Thymus (tissue), 11 donors: ENCODE data around the gene COX8A. TPM values are rescaled to one million over a fixed set of nuclear protein-coding genes. Genes with fewer than 3 reads are reported as not detected.

ENCODE experiments used
- DNase-seq, 9 donors: peaks; one replicate each; pipeline ENCODE4 v3.0.0-alpha.2; 2013; ENCODE audit warnings: low spot score in 9 of 9, low read depth in 6 of 9, missing footprints in 1 of 9
- H3K27ac ChIP-seq, 2 donors: one replicate each; pipeline ENCODE4 v1.5.1; 2013; ENCODE audit warnings: control low read depth in 1 of 2, low read depth in 1 of 2, low read length in 1 of 2, mild to moderate bottlenecking in 1 of 2, moderate library complexity in 1 of 2
- H3K27me3 ChIP-seq, 2 donors: one replicate each; pipeline ENCODE4 v1.5.1; 2013; ENCODE audit warnings: low read length in 1 of 2; ENCODE audit not compliant: control insufficient read depth in 2 of 2, insufficient read depth in 1 of 2
- H3K36me3 ChIP-seq, 2 donors: one replicate each; pipeline ENCODE4 v1.5.1; 2013; ENCODE audit warnings: low read length in 1 of 2, mild to moderate bottlenecking in 1 of 2, moderate library complexity in 1 of 2; ENCODE audit not compliant: control insufficient read depth in 2 of 2, insufficient read depth in 2 of 2
- H3K4me1 ChIP-seq, 2 donors: one replicate each; pipeline ENCODE4 v1.5.1; 2013; ENCODE audit warnings: low read length in 2 of 2; ENCODE audit not compliant: control insufficient read depth in 2 of 2, insufficient read depth in 2 of 2
- H3K4me3 ChIP-seq, 2 donors: one replicate each; pipeline ENCODE4 v1.5.1; 2013; ENCODE audit warnings: low read length in 2 of 2, control low read depth in 1 of 2, mild to moderate bottlenecking in 1 of 2
- H3K9me3 ChIP-seq, 2 donors: one replicate each; pipeline ENCODE4 v1.5.1; 2013; ENCODE audit warnings: low read length in 1 of 2, mild to moderate bottlenecking in 1 of 2; ENCODE audit not compliant: control insufficient read depth in 2 of 2, insufficient read depth in 1 of 2
- WGBS: extraction: QIAGEN DNeasy Blood & Tissue Kit; methylation state at CpG from one replicate; pipeline ENCODE4 v1.1.7; 2013; 5-methylcytosine and 5-hydroxymethylcytosine counted together
- polyA plus RNA-seq: library from polyadenylated mRNA; stranded (reverse); fragments of 200-250 nt; gene quantifications from one replicate; pipeline ENCODE4 v1.2.3, GENCODE V29; 2013
- total RNA-seq: library from RNA; stranded (reverse); fragments of 120-200 nt; gene quantifications from one replicate; pipeline ENCODE4 v1.2.4, GENCODE V29; 2013
- donor health status: healthy.

COX8A gene
- total and polyA plus RNA-seq, 2 donors, result 411 to 418 TPM

DNA sequence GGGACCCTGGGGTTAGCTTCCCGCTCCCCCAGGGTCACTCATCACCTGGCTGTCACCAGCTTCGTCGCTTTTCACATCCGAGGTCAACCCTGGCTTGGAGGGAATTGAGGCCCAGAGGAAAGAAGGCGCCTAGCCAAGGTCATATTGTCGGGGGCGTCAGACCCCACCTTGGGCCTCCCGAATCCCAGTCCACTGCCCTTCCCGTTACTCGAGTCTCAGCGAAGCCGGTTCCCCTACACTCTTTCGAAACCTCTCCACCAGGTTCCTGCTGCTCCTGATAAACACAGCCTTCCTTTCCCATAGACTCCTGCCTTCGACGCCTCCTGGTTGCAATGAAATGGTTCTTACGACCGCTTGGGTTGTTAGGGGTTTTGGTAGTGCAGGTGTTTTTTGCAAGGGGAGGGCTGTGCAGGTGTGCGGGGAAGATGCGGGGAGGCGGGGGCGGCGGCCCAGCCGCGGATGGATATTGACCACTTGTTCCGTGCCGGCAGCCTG lies 35.0 kb upstream of the COX8A start:
- peak in 2 of 9 donors; percentile 34 to 52 for DNase-seq
- 3% methylated on average over 26 of the region's 26 CpGs for whole genome bisulfite sequencing

DNA sequence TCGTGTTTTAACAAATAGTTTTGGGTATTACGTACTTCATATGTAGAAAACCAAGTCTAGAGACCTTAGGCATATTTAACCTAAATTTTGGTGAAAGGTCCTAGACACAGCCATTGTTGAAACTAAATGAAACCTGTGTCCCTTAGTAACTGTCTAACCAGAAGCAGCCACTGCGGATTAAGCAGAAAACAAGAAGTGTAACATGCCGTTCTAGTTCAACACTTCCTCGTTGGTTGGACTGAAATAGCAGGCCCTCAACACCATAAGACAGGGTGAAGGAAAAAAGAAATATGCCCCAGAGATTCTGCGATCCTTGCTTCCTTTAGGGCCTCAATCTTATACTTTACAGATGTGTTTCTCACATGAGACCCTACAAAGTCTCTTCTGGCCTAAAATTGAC lies 33.6 kb upstream of the COX8A start:
- Histone ChIP-seq H3K27me3 (no peaks in the 10 kb centered on the region), H3K9me3 (no peaks in the 10 kb centered on the region), H3K27ac (peak overlapping the region in 1 of 2 donors; percentile 3), H3K4me3 (no peak overlapping the region), H3K36me3 (peaks cover 6 to 9% of the 10 kb centered on the region in 2 donors), H3K4me1 (peaks cover 4 to 23% of the 10 kb centered on the region in 2 donors)
- DNase-seq, result peak in 1 of 9 donors; percentile 14
- WGBS, result 68% methylated on average over 6 of the region's 6 CpGs

More for the DNA sequence above, 35.0 kb upstream of the COX8A start:
- H3K36me3 ChIP-seq, result peaks cover 3 to 9% of the 10 kb centered on the region in 2 donors
- peak overlapping the region; percentile 76 to 87 for H3K27ac ChIP-seq
- H3K4me1 ChIP-seq, result peaks cover 4 to 17% of the 10 kb centered on the region in 2 donors
- H3K27me3 ChIP-seq, result no peaks in the 10 kb centered on the region
- H3K4me3 ChIP-seq, result peak overlapping the region; percentile 71 to 85
- no peaks in the 10 kb centered on the region for H3K9me3 ChIP-seq

DNA sequence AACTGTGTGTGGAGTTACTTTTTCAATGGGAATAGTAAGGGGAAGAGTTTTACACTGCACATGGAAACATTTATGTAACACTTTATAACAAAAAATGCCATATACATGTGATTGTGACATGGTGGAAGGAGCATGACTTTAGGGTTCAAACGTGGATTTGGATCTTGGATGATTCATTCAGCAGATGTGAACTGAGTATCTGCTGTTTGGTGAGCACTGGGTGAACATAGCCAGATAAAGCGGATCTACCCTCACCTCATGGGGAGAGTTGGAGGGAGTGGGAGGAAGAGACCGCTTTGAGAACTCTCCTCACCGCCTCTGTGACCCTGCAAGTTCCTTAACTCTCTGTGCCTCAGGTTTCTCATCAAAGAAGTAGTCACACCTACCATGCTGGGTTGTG lies 32.5 kb upstream of the COX8A start:
- peaks cover 4 to 23% of the 10 kb centered on the region in 2 donors for H3K4me1 ChIP-seq
- no peak overlapping the region for H3K4me3 ChIP-seq
- no peak for DNase-seq
- no peaks in the 10 kb centered on the region for H3K27me3 ChIP-seq
- peaks cover 16 to 19% of the 10 kb centered on the region in 2 donors for H3K36me3 ChIP-seq
- WGBS, result 97% methylated on average over 4 of the region's 4 CpGs
- no peak overlapping the region for H3K27ac ChIP-seq
- no peaks in the 10 kb centered on the region for H3K9me3 ChIP-seq

DNA sequence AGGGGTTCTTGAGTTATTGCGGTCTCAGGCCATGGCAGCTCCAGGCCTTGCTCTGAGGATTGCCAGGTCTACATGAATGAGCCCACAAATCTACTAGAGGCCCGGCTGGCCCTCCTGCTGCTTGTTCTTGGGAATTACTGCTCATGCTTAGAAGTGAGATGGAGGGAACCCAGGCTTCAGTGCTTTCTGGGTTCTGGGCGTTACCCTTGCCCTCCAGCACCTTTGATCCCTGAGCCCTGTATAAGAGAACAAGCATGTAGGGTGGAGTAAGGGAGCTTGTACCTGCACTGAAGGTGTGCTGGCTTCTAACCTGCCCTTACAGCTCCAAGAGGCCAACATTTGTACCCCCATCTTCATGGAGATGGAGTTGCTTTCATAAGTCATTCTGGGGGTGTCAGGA lies 31.6 kb upstream of the COX8A start:
- H3K9me3 ChIP-seq, result no peaks in the 10 kb centered on the region
- H3K27ac ChIP-seq, result no peak overlapping the region
- 98% methylated on average over 3 of the region's 3 CpGs for WGBS
- no peaks in the 10 kb centered on the region for H3K27me3 ChIP-seq
- H3K4me3 ChIP-seq, result no peak overlapping the region
- H3K36me3 ChIP-seq, result peaks cover 18 to 24% of the 10 kb centered on the region in 2 donors
- no peak for DNase-seq
- peaks cover 4 to 23% of the 10 kb centered on the region in 2 donors for H3K4me1 ChIP-seq

DNA sequence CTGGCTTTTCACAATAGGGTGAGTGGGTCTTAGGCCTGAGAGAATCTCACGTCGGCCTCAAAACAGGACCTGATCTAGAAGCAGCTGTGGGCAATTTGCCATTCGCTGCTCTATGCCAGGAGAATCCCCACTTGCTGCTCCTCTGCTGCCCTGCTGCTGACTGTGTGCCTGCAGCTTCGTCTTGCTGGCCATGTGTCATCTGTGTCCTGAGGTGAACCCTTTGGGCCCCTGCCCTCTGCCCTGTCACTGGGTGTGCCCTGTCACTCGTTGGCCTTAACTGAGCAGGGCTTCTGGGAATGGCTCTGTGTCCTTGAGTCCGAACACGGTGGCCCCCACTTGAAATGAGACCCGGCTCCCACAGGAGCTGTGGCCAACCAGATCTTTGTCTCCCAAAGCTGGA lies 29.4 kb upstream of the COX8A start:
- Histone ChIP-seq H3K27me3 (no peaks in the 10 kb centered on the region), H3K4me1 (peaks cover 0 to 9% of the 10 kb centered on the region in 2 donors), H3K9me3 (no peaks in the 10 kb centered on the region), H3K4me3 (no peak overlapping the region), H3K27ac (no peak overlapping the region), H3K36me3 (peaks cover 18 to 27% of the 10 kb centered on the region in 2 donors)
- WGBS, result 94% methylated on average over 8 of the region's 8 CpGs
- DNase-seq, result no peak

DNA sequence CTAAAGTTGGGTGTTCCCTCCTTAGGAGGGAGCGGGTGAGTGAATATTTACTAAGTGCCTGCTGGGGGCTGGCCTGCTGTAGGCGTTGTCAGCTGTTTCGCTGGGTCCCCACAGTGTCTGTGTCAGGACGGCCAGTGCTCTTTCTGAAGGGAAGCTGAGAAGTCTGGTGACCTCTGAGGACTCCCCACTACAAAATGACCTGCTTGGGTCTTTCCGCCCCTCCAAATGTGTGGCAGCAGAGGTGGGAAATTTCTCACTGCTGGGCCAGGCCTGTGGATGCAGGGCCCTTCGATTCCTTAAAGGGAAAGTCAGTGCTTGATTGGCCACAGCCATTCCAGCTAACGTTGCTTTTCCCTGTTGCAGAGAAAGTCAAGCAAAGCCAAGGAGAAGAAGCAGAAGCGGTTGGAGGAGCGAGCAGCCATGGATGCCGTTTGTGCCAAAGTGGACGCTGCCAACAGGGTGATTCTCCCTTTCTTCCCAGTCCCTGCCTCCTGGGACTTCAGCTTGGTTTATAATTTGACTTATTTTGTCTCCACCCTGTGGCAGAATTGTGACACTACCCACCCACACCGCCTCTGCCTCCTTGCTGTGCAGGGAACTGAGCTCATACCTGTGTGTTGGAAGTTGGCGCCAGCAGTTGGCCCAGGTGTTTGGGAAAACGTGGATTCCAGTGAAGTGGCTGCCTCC lies 28.8 kb upstream of the COX8A start:
- no peak overlapping the region for H3K27ac ChIP-seq
- no peaks in the 10 kb centered on the region for H3K27me3 ChIP-seq
- H3K36me3 ChIP-seq, result peaks cover 18 to 27% of the 10 kb centered on the region in 2 donors
- peak in 4 of 9 donors; percentile 31 to 67 (median 52) for DNase-seq
- WGBS, result 75% methylated on average over 14 of the region's 14 CpGs
- peaks cover 0 to 6% of the 10 kb centered on the region in 2 donors for H3K4me1 ChIP-seq
- H3K4me3 ChIP-seq, result no peak overlapping the region
- no peaks in the 10 kb centered on the region for H3K9me3 ChIP-seq

DNA sequence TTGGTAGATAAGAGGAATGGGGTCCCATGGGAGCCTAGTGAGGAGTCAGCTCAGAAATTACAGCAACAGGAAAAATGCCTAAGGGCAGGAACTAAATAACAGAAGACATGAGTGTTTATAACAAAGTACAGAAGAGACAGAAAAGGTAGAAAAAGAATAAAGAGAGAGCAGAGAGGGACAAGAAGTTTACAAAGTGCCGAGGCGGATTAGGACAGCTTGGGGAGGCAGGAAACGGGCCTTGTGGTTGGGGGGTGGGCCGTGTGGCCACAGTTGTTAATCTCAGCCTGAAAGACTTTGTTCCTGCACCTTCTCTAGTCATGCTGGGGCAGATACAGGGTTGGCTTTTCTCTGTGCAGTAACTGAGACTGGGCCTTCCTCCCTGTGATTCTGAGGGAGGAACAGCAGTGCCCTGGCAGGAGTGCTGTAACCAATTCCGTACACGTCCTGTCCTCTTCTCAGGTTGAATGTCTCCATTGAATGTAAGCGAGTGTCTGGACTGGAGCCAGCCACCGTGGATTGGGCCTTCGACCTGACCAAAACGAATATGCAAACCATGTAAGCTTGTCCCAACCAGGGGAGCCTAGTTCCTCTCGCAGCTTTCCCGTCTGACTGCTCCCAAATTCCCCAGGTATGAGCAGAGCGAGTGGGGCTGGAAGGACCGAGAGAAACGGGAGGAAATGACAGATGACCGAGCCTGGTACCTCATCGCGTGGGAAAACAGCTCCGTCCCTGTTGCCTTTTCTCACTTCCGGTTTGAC lies 22.5 kb upstream of the COX8A start:
- Histone ChIP-seq H3K36me3 (peaks cover 41 to 52% of the 10 kb centered on the region in 2 donors), H3K4me1 (peaks cover 9 to 25% of the 10 kb centered on the region in 2 donors), H3K27me3 (no peaks in the 10 kb centered on the region), H3K9me3 (no peaks in the 10 kb centered on the region), H3K4me3 (no peak overlapping the region), H3K27ac (peak overlapping the region; percentile 19 to 62)
- WGBS, result 53% methylated on average over 20 of the region's 20 CpGs
- peak in 3 of 9 donors; percentile 23 to 53 (median 41) for DNase-seq

DNA sequence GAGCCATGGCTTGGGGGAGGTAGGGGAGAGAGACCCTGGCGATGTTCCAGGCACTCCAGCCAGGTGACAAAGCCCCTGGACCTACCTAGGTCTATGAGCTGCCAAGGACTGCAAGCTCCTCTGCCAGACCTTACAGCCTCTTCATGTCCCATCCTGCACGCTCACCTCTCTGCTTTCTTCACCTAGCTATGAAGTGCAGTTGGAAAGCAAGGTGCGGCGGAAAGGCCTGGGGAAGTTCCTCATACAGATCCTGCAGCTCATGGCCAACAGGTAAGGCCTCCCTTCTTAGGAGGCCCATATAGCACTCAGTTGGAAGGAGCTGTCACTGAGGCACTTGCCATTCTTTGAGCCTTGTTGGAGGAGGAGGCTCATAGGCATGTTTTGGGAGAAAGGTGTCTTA lies 21.9 kb upstream of the COX8A start:
- H3K36me3 ChIP-seq, result peaks cover 42 to 49% of the 10 kb centered on the region in 2 donors
- WGBS, result 97% methylated on average over 4 of the region's 4 CpGs
- peak overlapping the region in 1 of 2 donors; percentile 19 for H3K27ac ChIP-seq
- peaks cover 9 to 30% of the 10 kb centered on the region in 2 donors for H3K4me1 ChIP-seq
- no peaks in the 10 kb centered on the region for H3K27me3 ChIP-seq
- no peak overlapping the region for H3K4me3 ChIP-seq
- H3K9me3 ChIP-seq, result no peaks in the 10 kb centered on the region
- DNase-seq, result no peak

DNA sequence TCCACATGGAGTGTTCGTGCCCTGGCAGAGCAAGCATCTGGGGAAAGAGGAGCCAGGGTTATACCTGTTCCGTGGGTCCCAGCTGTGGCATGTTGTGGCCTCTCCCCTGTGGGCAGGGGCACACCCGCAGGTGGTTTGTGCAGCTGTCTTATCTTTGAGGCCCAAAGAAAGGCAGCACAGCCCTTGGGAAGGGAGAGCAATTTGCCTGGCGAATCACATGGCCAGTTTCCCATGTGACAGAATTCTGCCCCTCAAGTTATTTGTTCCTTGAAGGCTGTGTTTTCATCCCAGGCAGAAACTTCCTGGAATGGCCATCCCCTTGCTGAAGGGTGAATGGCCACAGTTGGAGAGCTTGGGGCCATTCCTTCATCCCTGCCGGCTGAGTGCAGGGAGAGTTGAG lies 16.4 kb upstream of the COX8A start:
- Histone ChIP-seq H3K27ac (no peak overlapping the region), H3K9me3 (no peaks in the 10 kb centered on the region), H3K4me1 (peaks cover 0 to 47% of the 10 kb centered on the region in 2 donors), H3K27me3 (no peaks in the 10 kb centered on the region), H3K4me3 (no peak overlapping the region), H3K36me3 (peaks cover 35 to 36% of the 10 kb centered on the region in 2 donors)
- 72% methylated on average over 5 of the region's 5 CpGs for WGBS
- DNase-seq, result peak in 1 of 9 donors; percentile 46
